Effector memory CD8-positive, alpha-beta T cell (primary cell): ENCODE measurements around the gene RNF32.
A peak's percentile ranks its signal among the peaks of the same experiment; 100 is the strongest.

ENCODE experiments used
- ATAC-seq: fragments of 150-1000 bp; cut with Tn5 transposase; replicated peaks from 2 replicates; pipeline ENCODE4 v1.10.0; 2021; ENCODE audit warnings: mild to moderate bottlenecking, moderate library complexity
- DNase-seq, 3 experiments: peaks; one replicate each; pipeline ENCODE4 v3.0.0; 2021
- H3K27ac Mint-ChIP-seq, 2 donors: one replicate each; pipeline ENCODE4 v1.8.0; 2022; ENCODE audit warnings: mild to moderate bottlenecking in 2 of 2, mixed read lengths in 2 of 2, moderate library complexity in 2 of 2
- H3K27me3 Mint-ChIP-seq, 2 donors: one replicate each; pipeline ENCODE4 v1.8.0; 2022; ENCODE audit warnings: mixed read lengths in 2 of 2
- H3K36me3 Mint-ChIP-seq: one replicate; pipeline ENCODE4 v1.8.0; 2022; ENCODE audit warnings: mild to moderate bottlenecking, moderate library complexity, mixed read lengths; ENCODE audit not compliant: insufficient read depth
- H3K4me1 Mint-ChIP-seq, 2 donors: one replicate each; pipeline ENCODE4 v1.8.0; 2022; ENCODE audit warnings: low read depth in 2 of 2, mixed read lengths in 2 of 2
- H3K4me3 Mint-ChIP-seq, 2 donors: one replicate each; pipeline ENCODE4 v1.8.0; 2022; ENCODE audit warnings: mild to moderate bottlenecking in 2 of 2, mixed read lengths in 2 of 2, moderate library complexity in 2 of 2
- H3K9me3 Mint-ChIP-seq, 2 donors: one replicate each; pipeline ENCODE4 v1.8.0; 2022; ENCODE audit warnings: mixed read lengths in 2 of 2

RNF32 gene

GRCh38 chr7:156607332-156608172 lies 33.0 kb upstream of the RNF32 start:
- Mint-ChIP-seq H3K4me1 (peaks cover 8 to 12% of the 10 kb centered on the region in 2 donors), H3K9me3 (no peaks in the 10 kb centered on the region), H3K4me3 (peak overlapping the region; percentile 57 to 66), H3K36me3 (peaks cover 8% of the 10 kb centered on the region), H3K27ac (peak overlapping the region in 1 of 2 donors; percentile 44), H3K27me3 (peaks cover 30 to 31% of the 10 kb centered on the region in 2 donors)
- no peak for DNase-seq
- ATAC-seq = peak; percentile 57

GRCh38 chr7:156608173-156608478 lies 32.4 kb upstream of the RNF32 start:
- Mint-ChIP-seq H3K27ac (peak overlapping the region in 1 of 2 donors; percentile 44), H3K36me3 (peaks cover 10% of the 10 kb centered on the region), H3K27me3 (peaks cover 30 to 31% of the 10 kb centered on the region in 2 donors), H3K4me3 (peak overlapping the region; percentile 57 to 66), H3K9me3 (no peaks in the 10 kb centered on the region), H3K4me1 (peaks cover 14 to 18% of the 10 kb centered on the region in 2 donors)
- ATAC-seq (no peak), DNase-seq (no peak)

DNA sequence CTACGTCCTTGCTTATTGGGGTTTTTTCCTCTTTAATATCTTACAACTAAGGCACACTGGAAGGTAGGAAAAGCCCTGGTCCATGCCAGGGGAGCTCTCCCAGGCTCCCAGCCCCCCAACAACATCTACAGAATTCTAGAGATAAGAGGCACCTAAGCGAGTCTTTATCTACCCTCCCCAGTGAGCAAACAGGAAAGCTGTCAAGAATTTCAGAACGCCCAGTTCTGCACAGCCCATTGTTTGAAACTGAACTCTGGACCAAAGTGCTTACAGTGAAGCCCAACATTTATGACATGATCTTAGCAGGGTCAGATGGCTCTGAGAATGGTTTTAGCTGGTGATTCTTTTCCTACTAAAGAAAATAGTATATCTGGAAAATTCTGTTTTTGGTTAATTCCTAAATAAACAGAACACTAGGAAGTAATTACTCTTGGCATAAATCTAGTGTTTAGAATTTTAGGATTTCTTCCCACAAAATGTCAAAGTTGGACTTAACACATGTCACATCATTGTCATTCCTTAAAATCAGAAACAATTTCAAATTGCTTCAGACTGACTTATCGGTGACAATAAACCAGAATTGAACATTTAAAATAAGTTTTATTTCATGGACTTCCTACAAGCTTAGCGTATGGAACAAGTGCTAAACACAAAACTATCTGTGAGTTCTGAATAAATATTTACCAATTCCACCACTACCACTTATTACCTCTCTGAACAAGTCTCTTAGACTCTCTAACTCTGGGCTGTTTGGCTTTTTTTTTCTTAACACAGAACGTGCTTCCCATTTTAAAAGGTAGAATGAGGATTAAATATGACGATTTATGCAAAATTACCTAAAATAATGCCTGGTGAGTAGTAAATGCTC lies 31.3 kb upstream of the RNF32 start:
- no peak for DNase-seq
- H3K4me1 Mint-ChIP-seq = peaks cover 16 to 20% of the 10 kb centered on the region in 2 donors
- peaks cover 10% of the 10 kb centered on the region for H3K36me3 Mint-ChIP-seq
- no peaks in the 10 kb centered on the region for H3K9me3 Mint-ChIP-seq
- peaks cover 26 to 31% of the 10 kb centered on the region in 2 donors for H3K27me3 Mint-ChIP-seq
- peak overlapping the region in 1 of 2 donors; percentile 32 for H3K27ac Mint-ChIP-seq
- peak overlapping the region; percentile 57 to 66 for H3K4me3 Mint-ChIP-seq
- no peak for ATAC-seq

GRCh38 chr7:156610130-156610529 lies 30.4 kb upstream of the RNF32 start:
- peaks cover 16 to 23% of the 10 kb centered on the region in 2 donors for H3K4me1 Mint-ChIP-seq
- no peak overlapping the region for H3K27ac Mint-ChIP-seq
- no peaks in the 10 kb centered on the region for H3K9me3 Mint-ChIP-seq
- H3K27me3 Mint-ChIP-seq = peaks cover 26 to 30% of the 10 kb centered on the region in 2 donors
- no peak for DNase-seq
- H3K4me3 Mint-ChIP-seq = peak overlapping the region in 1 of 2 donors; percentile 11
- H3K36me3 Mint-ChIP-seq = peaks cover 10% of the 10 kb centered on the region
- ATAC-seq = no peak

GRCh38 chr7:156610601-156611000 lies 30.0 kb upstream of the RNF32 start:
- peaks cover 16 to 23% of the 10 kb centered on the region in 2 donors for H3K4me1 Mint-ChIP-seq
- no peak for ATAC-seq
- peak overlapping the region in 1 of 2 donors; percentile 11 for H3K4me3 Mint-ChIP-seq
- H3K36me3 Mint-ChIP-seq = peaks cover 10% of the 10 kb centered on the region
- no peak overlapping the region for H3K27ac Mint-ChIP-seq
- peaks cover 26 to 29% of the 10 kb centered on the region in 2 donors for H3K27me3 Mint-ChIP-seq
- no peaks in the 10 kb centered on the region for H3K9me3 Mint-ChIP-seq
- no peak for DNase-seq

GRCh38 chr7:156611014-156612010 lies 29.3 kb upstream of the RNF32 start:
- ATAC-seq = no peak
- no peak for DNase-seq
- H3K36me3 Mint-ChIP-seq = peaks cover 14% of the 10 kb centered on the region
- H3K27ac Mint-ChIP-seq = peak overlapping the region in 1 of 2 donors; percentile 88
- no peak overlapping the region for H3K4me3 Mint-ChIP-seq
- peaks cover 16 to 23% of the 10 kb centered on the region in 2 donors for H3K4me1 Mint-ChIP-seq
- peaks cover 27 to 29% of the 10 kb centered on the region in 2 donors for H3K27me3 Mint-ChIP-seq
- H3K9me3 Mint-ChIP-seq = no peaks in the 10 kb centered on the region

DNA sequence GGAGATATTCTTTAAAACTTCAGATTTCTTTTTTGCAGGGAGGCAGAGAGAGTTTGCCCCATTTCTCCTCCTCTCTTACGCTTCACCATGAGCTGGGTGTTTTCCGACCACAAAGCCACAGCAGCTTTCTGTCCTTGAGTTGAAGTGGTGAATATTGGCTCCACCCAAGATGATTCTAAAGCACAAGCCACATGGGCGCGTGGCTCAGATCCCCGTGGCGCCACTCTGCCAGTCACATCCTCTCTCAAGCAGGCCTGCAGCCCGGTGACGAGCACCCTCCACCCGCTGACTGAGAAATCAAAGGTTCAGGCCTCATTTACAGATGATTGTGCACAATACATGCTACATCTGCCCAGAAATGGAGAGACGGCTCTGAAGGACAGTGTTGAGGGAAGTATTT lies 27.6 kb upstream of the RNF32 start:
- DNase-seq (peak; percentile 33 to 59 (median 57)), ATAC-seq (peak; percentile 96)
- peaks cover 38 to 44% of the 10 kb centered on the region in 2 donors for H3K27me3 Mint-ChIP-seq
- peak overlapping the region; percentile 17 to 88 for H3K27ac Mint-ChIP-seq
- H3K36me3 Mint-ChIP-seq = peaks cover 14% of the 10 kb centered on the region
- peaks cover 16 to 23% of the 10 kb centered on the region in 2 donors for H3K4me1 Mint-ChIP-seq
- H3K9me3 Mint-ChIP-seq = no peaks in the 10 kb centered on the region
- peak overlapping the region in 1 of 2 donors; percentile 50 for H3K4me3 Mint-ChIP-seq

GRCh38 chr7:156614434-156615264 lies 25.9 kb upstream of the RNF32 start:
- Mint-ChIP-seq H3K9me3 (no peaks in the 10 kb centered on the region), H3K36me3 (peaks cover 11% of the 10 kb centered on the region), H3K27me3 (peaks cover 36 to 48% of the 10 kb centered on the region in 2 donors), H3K4me1 (peaks cover 16 to 21% of the 10 kb centered on the region in 2 donors), H3K27ac (no peak overlapping the region), H3K4me3 (no peak overlapping the region)
- no peak for ATAC-seq
- no peak for DNase-seq

DNA sequence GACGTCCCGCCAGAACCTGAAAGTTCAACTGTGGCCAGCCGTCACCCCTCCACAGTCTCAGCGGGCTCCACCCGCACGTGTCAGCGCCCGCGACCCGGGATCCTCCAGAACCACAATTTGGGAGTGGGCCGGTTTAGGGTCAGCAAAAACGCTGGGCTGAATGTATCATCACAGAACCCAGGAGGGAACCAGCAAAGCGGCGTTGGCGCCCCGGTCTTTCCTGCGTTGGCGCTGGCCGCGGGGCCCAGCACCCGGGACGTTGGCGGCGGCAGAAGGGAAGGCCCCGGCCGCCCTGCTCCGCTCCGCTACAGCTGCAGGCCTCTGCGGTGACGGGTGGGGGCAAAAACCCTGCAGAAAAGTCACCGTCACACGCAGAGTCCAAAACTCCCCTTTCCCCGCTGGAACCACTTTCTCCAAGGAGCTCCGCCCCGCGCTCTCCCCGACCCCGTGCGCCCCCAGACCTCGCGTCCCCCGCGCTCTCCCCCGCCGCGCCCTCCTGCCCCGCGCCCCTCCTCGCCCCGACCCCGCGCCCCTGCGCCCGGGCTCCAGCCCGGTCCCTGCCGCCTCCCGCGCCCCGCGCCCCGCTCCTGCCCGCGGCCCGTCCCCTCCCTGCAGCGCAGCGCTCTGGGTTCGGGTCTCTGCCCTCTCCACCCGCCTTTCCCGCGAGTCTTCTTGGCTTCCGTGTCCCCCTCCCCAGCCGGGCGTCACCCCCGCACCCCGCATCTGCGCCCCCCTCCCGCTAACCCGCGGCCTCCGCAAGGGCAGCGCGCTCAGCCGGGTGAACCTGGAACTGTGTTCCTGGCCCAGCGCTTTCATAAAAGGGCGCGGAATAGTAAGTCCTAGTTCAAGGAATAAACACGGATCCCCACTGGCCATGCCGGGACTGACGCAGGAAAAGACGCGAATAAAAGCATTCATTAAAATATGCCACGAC lies 24.0 kb upstream of the RNF32 start:
- DNase-seq = no peak
- ATAC-seq = peak; percentile 41
- H3K27ac Mint-ChIP-seq = no peak overlapping the region
- peaks cover 16 to 18% of the 10 kb centered on the region in 2 donors for H3K4me1 Mint-ChIP-seq
- peaks cover 6% of the 10 kb centered on the region for H3K36me3 Mint-ChIP-seq
- peak overlapping the region in 1 of 2 donors; percentile 64 for H3K4me3 Mint-ChIP-seq
- H3K9me3 Mint-ChIP-seq = peaks cover 2 to 6% of the 10 kb centered on the region in 2 donors
- H3K27me3 Mint-ChIP-seq = peaks cover 39 to 67% of the 10 kb centered on the region in 2 donors

DNA sequence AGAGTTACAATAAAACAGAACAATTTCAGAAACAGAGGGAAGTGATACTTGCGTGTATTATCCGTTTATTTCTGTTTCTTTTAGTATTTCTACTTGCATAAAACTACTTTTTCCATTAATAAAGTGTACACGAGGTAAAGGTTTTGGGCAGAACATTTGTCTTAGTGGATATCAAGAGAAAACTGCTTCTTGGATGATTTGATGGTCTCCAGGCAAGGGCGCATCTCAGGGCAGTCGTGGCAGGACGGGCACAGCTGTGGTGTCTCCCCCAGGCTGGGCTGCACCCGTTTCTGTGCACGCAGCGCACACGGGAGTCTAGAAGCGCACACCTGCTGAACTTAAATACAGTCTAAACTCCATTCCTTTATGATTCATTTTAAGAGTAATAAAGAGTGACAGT lies 23.4 kb upstream of the RNF32 start:
- ATAC-seq (no peak), DNase-seq (no peak)
- H3K9me3 Mint-ChIP-seq = peaks cover 2 to 8% of the 10 kb centered on the region in 2 donors
- H3K4me3 Mint-ChIP-seq = peak overlapping the region in 1 of 2 donors; percentile 64
- peaks cover 11 to 14% of the 10 kb centered on the region in 2 donors for H3K4me1 Mint-ChIP-seq
- H3K27ac Mint-ChIP-seq = no peak overlapping the region
- H3K36me3 Mint-ChIP-seq = peaks cover 6% of the 10 kb centered on the region
- peaks cover 41 to 72% of the 10 kb centered on the region in 2 donors for H3K27me3 Mint-ChIP-seq

GRCh38 chr7:156618078-156618779 lies 22.3 kb upstream of the RNF32 start:
- peaks cover 1 to 4% of the 10 kb centered on the region in 2 donors for H3K4me1 Mint-ChIP-seq
- peaks cover 46 to 76% of the 10 kb centered on the region in 2 donors for H3K27me3 Mint-ChIP-seq
- no peak overlapping the region for H3K27ac Mint-ChIP-seq
- ATAC-seq (no peak), DNase-seq (no peak)
- no peak overlapping the region for H3K4me3 Mint-ChIP-seq
- H3K36me3 Mint-ChIP-seq = peaks cover 3% of the 10 kb centered on the region
- peaks cover 2 to 8% of the 10 kb centered on the region in 2 donors for H3K9me3 Mint-ChIP-seq
